ENCODE data around the gene DGUOK.

The DGUOK gene

GRCh38 chr2:74007121-74007520, 80.4 kb downstream of the DGUOK start:
- no peak for TF ChIP-seq CTCF (IDR thresholded peaks at IDR 0.05; ENCODE audit: low read length, missing control alignments)
- no peak overlapping the region for H3K4me3 ChIP-seq (replicated peaks; ENCODE audit: low read depth, low read length)
- DNase-seq (ENCODE audit: low read depth): no peak

- H3K4me3 ChIP-seq (replicated peaks; ENCODE audit: low read depth, low read length): no peak overlapping the region
- DNase-seq (ENCODE audit: low read depth): no peak
- no peak for TF ChIP-seq CTCF (IDR thresholded peaks at IDR 0.05; ENCODE audit: low read length, missing control alignments)
Observed at GRCh38 chr2:74007711-74008110, 81.0 kb downstream of the DGUOK start.

Data from fibroblast of pulmonary artery (primary cell).